HepG2 (cell line): ENCODE measurements around the gene ZNHIT6. TPM values are rescaled to one million over a fixed set of nuclear protein-coding genes. Genes with fewer than 3 reads are reported as not detected.

ENCODE experiments used
- DMAP1 ChIP-seq: IDR thresholded peaks from 2 replicates; pipeline ENCODE4 v1.6.1; 2016
- ERF ChIP-seq: IDR thresholded peaks from 2 replicates; pipeline ENCODE4 v1.6.1; 2018; ENCODE audit warnings: missing biosample characterization, missing genetic modification reagents
- FOXJ3 ChIP-seq: sonication (generic); formaldehyde crosslinking; IDR thresholded peaks from 2 replicates; pipeline ENCODE4 v1.4.0; 2020; ENCODE audit warnings: missing genetic modification reagents, mild to moderate bottlenecking, borderline replicate concordance
- HMGXB3 ChIP-seq: sonication (generic); formaldehyde crosslinking; IDR thresholded peaks from 2 replicates; pipeline ENCODE4 v1.4.0; 2020; ENCODE audit warnings: missing genetic modification reagents, borderline replicate concordance
- HNRNPLL ChIP-seq: fragments of 200-400 bp; formaldehyde crosslinking; IDR thresholded peaks from 2 replicates; pipeline ENCODE4 v1.6.1; 2017; ENCODE audit warnings: mild to moderate bottlenecking, low read depth, low read length; ENCODE audit not compliant: poor library complexity, severe bottlenecking
- MIXL1 ChIP-seq: IDR thresholded peaks from 2 replicates; pipeline ENCODE4 v1.6.1; 2016
- POGZ ChIP-seq: sonication (generic); formaldehyde crosslinking; IDR thresholded peaks from 2 replicates; pipeline ENCODE4 v1.4.0; 2020; ENCODE audit warnings: mild to moderate bottlenecking, missing genetic modification reagents
- SMARCE1 ChIP-seq: fragments of 450-650 bp; IDR thresholded peaks from 2 replicates; pipeline ENCODE4 v1.6.1; 2017; ENCODE audit warnings: borderline replicate concordance
- TOPORS ChIP-seq: sonication (generic); formaldehyde crosslinking; IDR thresholded peaks from 2 replicates; pipeline ENCODE4 v1.8.0; 2023; ENCODE audit warnings: mild to moderate bottlenecking, missing genetic modification reagents
- YEATS2 ChIP-seq: sonication (generic); formaldehyde crosslinking; IDR thresholded peaks from 2 replicates; pipeline ENCODE4 v1.4.0; 2020; ENCODE audit warnings: missing genetic modification reagents, borderline replicate concordance
- ZNF431 ChIP-seq: sonication (generic); formaldehyde crosslinking; IDR thresholded peaks from 2 replicates; pipeline ENCODE4 v1.9.0; 2022; ENCODE audit warnings: missing genetic modification reagents, low read depth, mild to moderate bottlenecking, borderline replicate concordance
- ZNF75D ChIP-seq: sonication (generic); formaldehyde crosslinking; IDR thresholded peaks from 2 replicates; pipeline ENCODE4 v1.8.1; 2023; ENCODE audit warnings: missing genetic modification reagents, mild to moderate bottlenecking, borderline replicate concordance
- polyA plus RNA-seq, 8 experiments: library from polyadenylated mRNA; depleted of rRNA in 3 of 8; stranded (reverse) in 7 of 8; unstranded in 1 of 8; fragments of >200 nt; fragmentation: Illumina TruSeq in 4 of 8; extraction: Trizol in 4 of 8; gene quantifications; 2 replicates each; pipeline versions ENCODE4 v1.2.1 to v1.2.3, GENCODE V29; 2011 to 2016; ENCODE audit warnings: low read depth in 4 of 8, missing spikeins in 1 of 8, mixed read lengths in 1 of 8; ENCODE audit not compliant: insufficient read depth in 1 of 8
- total RNA-seq, 5 experiments: library from RNA; depleted of rRNA; stranded (reverse); fragments of >200 nt; fragmentation: Illumina TruSeq; extraction: Trizol; gene quantifications; 2 replicates each; pipeline ENCODE4 v1.2.3, GENCODE V29; 2016; ENCODE audit warnings: low read depth in 1 of 5
- TF ChIP-seq, protein P1 (sequence below), 2 experiments: IDR thresholded peaks; 2 replicates each; pipeline ENCODE4 v1.6.1; 2011 to 2012; ENCODE audit warnings: low read length in 2 of 2, borderline replicate concordance in 1 of 2, low read depth in 1 of 2, mild to moderate bottlenecking in 1 of 2, moderate library complexity in 1 of 2
- TF ChIP-seq, protein P2 (sequence below): sonication (generic); formaldehyde crosslinking; IDR thresholded peaks from 2 replicates; pipeline ENCODE4 v1.4.0; 2020; ENCODE audit warnings: missing genetic modification reagents

Gene ZNHIT6
- total and polyA plus RNA-seq, 2 of the 13 experiments (the other 11 are each of a cell fraction or from before 2014, with no cell fraction given) = 6.0 to 15.2 TPM

GRCh38 chr1:85707990-85708828, at the start of gene ZNHIT6 (continued):
- TF ChIP-seq FOXJ3 (CRISPR knock-in tag) = peak; percentile 59; the same call in 1 of the 2 replicates
- TF ChIP-seq HNRNPLL = peak; percentile 97
- peak; percentile 85; the same call in 1 of the 2 replicates for TF ChIP-seq HMGXB3 (CRISPR knock-in tag)
- 0 out of 2 replicates have a peak, but pooled peaks have one; percentile 50 for TF ChIP-seq MIXL1
- peak; percentile 81 for TF ChIP-seq POGZ
- peak; percentile 94 for TF ChIP-seq DMAP1 (CRISPR knock-in tag)
- peak; percentile 78; the same call in 1 of the 2 replicates for TF ChIP-seq ZNF431
- no peak for TF ChIP-seq SMARCE1
- peak; percentile 62 for TF ChIP-seq ERF (CRISPR knock-in tag)
- TF ChIP-seq TOPORS (CRISPR knock-in tag) = peak; percentile 66; the same call in 1 of the 2 replicates
- TF ChIP-seq, protein P1, sequence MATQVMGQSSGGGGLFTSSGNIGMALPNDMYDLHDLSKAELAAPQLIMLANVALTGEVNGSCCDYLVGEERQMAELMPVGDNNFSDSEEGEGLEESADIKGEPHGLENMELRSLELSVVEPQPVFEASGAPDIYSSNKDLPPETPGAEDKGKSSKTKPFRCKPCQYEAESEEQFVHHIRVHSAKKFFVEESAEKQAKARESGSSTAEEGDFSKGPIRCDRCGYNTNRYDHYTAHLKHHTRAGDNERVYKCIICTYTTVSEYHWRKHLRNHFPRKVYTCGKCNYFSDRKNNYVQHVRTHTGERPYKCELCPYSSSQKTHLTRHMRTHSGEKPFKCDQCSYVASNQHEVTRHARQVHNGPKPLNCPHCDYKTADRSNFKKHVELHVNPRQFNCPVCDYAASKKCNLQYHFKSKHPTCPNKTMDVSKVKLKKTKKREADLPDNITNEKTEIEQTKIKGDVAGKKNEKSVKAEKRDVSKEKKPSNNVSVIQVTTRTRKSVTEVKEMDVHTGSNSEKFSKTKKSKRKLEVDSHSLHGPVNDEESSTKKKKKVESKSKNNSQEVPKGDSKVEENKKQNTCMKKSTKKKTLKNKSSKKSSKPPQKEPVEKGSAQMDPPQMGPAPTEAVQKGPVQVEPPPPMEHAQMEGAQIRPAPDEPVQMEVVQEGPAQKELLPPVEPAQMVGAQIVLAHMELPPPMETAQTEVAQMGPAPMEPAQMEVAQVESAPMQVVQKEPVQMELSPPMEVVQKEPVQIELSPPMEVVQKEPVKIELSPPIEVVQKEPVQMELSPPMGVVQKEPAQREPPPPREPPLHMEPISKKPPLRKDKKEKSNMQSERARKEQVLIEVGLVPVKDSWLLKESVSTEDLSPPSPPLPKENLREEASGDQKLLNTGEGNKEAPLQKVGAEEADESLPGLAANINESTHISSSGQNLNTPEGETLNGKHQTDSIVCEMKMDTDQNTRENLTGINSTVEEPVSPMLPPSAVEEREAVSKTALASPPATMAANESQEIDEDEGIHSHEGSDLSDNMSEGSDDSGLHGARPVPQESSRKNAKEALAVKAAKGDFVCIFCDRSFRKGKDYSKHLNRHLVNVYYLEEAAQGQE (IDR thresholded peaks at IDR 0.05; ENCODE audit: borderline replicate concordance in 1 of 2, low read depth in 1 of 2, low read length in 2 of 2) = peak in 1 of 2 experiments; percentile 42; a peak in 2 of 4 replicates
- TF ChIP-seq, protein P2, sequence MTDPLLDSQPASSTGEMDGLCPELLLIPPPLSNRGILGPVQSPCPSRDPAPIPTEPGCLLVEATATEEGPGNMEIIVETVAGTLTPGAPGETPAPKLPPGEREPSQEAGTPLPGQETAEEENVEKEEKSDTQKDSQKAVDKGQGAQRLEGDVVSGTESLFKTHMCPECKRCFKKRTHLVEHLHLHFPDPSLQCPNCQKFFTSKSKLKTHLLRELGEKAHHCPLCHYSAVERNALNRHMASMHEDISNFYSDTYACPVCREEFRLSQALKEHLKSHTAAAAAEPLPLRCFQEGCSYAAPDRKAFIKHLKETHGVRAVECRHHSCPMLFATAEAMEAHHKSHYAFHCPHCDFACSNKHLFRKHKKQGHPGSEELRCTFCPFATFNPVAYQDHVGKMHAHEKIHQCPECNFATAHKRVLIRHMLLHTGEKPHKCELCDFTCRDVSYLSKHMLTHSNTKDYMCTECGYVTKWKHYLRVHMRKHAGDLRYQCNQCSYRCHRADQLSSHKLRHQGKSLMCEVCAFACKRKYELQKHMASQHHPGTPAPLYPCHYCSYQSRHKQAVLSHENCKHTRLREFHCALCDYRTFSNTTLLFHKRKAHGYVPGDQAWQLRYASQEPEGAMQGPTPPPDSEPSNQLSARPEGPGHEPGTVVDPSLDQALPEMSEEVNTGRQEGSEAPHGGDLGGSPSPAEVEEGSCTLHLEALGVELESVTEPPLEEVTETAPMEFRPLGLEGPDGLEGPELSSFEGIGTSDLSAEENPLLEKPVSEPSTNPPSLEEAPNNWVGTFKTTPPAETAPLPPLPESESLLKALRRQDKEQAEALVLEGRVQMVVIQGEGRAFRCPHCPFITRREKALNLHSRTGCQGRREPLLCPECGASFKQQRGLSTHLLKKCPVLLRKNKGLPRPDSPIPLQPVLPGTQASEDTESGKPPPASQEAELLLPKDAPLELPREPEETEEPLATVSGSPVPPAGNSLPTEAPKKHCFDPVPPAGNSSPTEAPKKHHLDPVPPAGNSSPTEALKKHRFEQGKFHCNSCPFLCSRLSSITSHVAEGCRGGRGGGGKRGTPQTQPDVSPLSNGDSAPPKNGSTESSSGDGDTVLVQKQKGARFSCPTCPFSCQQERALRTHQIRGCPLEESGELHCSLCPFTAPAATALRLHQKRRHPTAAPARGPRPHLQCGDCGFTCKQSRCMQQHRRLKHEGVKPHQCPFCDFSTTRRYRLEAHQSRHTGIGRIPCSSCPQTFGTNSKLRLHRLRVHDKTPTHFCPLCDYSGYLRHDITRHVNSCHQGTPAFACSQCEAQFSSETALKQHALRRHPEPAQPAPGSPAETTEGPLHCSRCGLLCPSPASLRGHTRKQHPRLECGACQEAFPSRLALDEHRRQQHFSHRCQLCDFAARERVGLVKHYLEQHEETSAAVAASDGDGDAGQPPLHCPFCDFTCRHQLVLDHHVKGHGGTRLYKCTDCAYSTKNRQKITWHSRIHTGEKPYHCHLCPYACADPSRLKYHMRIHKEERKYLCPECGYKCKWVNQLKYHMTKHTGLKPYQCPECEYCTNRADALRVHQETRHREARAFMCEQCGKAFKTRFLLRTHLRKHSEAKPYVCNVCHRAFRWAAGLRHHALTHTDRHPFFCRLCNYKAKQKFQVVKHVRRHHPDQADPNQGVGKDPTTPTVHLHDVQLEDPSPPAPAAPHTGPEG (CRISPR knock-in tag) = peak; percentile 67; the same call in 1 of the 2 replicates
- no peak for TF ChIP-seq ZNF75D
- peak; percentile 96 for TF ChIP-seq YEATS2 (CRISPR knock-in tag)
